NCI-H1048 (cell line): Measurements from ENCODE around the gene TGIF2LY.
"Not testable (repeated sequence)": the region's sequence is repeated elsewhere in the genome, so short reads cannot be mapped to it uniquely, and the experiment has no call there.

Experiments
- DNase-seq: peaks from one replicate; lab custom pipeline; 2025; lab: John Stamatoyannopoulos, UW

TGIF2LY gene

DNA sequence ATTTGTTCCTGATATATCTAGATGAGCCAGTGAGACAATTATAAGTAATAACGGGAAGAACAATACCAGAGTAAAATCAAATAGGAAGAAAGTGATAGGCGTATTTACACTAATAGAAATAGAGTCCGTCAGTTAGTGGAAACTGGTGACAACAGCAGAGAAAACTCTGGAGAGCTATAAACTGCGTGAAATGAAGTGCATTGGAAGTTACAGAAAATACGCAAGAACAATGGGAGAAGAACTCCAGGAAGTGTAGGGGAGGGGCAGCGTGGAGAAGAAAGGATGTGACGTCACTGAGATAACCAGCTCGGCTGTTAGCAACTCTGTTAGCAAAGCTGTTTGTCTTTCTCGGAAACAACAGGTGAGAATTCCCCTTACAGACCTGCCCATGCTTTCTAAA lies at the start of gene TGIF2LY:
TSS of gene TGIF2LY (plus strand) at position 301 of the 400 bp plus-strand sequence. CDS start 178 bp downstream, outside the sequence.
- not testable (repeated sequence) for DNase-seq
